GM19351 (cell line): ENCODE results near the gene AUTS2.

Source experiments
- ATAC-seq: cut with Tn5 transposase; IDR thresholded peaks from one replicate; pipeline ENCODE4 v1.9.1; 2021; ENCODE audit warnings: mild to moderate bottlenecking, moderate library complexity; ENCODE audit not compliant: unreplicated experiment

The AUTS2 gene

GRCh38 chr7:69684369-69685292 lies 86.4 kb downstream of the AUTS2 start:
- ATAC-seq = no peak

- ATAC-seq = no peak
Measured at GRCh38 chr7:69685293-69685631, 87.0 kb downstream of the AUTS2 start.

DNA sequence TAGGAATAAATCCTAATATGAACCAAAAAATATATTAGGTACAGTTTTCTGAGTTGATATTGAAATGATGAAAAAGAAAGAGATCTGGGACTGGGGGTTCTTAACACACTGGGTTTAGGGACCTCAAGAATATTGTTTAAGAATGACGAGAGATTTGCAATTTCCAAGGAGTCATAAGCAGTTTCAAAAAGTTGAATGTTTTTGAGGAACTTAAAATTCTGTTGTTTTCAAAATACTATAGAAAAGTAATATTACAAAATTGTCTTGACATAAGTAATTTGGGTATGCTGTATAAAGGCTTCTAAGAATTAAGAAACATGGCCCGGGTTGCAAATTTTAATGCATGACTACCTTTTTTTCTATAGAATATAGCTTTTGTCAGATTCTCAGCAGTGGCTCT lies 88.1 kb downstream of the AUTS2 start:
- ATAC-seq = no peak

DNA sequence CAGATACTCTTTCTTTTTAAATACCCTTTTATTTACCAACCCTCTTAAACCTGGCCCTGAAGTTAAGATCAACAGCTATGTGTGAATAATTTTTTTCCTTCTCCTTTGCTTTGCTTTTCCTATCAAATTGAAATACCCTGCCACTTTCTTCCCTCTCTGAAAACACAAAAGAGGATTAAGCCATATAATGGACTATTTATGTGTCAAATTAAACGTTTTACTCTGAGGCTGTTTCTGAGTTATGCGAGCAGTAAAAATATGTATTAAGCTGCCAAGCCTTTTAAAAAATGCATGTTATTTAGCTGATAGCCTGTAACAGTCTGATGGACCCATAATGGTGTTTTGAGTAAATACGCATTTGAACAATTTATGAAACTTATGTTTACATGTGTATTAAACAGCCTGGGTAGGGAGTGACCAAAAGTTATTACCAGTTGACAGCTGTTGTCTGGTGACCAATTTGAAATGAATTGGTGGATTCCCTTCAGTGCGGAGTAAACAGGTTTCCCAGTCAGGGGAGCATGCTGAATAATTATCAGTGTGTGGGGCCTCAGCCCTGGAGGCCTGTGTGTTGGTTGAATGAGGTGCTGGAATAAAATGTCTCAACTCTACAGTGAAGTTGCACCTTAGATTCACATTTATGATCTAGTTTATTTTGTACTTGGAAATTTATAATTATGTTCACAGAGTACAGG lies 89.6 kb downstream of the AUTS2 start:
- ATAC-seq = no peak

DNA sequence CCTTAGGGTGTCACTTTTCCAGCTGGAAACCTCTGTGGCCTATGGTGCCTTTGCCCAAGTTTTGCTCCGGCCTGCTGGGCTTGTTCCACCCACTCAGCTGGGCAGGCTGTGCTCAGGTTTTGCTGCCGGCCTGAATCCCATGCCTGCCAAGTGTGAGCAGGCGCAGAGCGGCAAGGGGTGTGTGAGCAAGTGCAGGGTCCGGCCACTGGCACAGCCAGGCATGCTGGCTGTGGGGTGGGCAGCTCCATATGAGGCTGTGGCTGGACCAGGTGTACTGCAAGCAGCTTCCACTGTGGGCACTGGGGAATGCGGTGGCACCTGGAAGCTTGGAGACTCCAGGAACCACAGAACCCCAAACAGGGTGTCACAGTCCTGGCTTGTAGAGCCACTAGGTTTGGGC lies 92.1 kb downstream of the AUTS2 start:
- ATAC-seq = no peak

DNA sequence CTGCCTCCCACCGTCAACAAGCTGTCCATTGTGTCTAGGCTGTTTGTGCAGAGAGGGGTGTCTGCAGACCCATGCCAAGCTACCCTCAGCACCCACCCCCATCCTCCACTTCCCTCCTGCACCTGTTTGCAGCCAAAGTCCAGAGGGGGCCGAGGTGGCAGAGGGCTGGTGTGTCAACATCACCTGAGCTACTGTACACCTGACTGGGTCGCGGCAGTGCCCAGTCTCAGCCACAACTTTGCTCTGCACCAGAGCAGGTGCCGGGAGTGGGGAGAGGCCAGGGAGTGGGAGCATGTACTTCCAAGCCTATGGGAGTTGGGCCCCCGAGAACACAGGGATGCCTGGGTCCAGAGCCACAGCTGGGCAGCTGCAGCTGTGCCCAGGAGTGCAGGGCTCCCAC lies 93.1 kb downstream of the AUTS2 start:
- ATAC-seq = no peak

GRCh38 chr7:69691734-69692133 lies 93.5 kb downstream of the AUTS2 start:
- ATAC-seq = no peak

GRCh38 chr7:69692611-69693010 lies 94.3 kb downstream of the AUTS2 start:
- ATAC-seq = no peak

DNA sequence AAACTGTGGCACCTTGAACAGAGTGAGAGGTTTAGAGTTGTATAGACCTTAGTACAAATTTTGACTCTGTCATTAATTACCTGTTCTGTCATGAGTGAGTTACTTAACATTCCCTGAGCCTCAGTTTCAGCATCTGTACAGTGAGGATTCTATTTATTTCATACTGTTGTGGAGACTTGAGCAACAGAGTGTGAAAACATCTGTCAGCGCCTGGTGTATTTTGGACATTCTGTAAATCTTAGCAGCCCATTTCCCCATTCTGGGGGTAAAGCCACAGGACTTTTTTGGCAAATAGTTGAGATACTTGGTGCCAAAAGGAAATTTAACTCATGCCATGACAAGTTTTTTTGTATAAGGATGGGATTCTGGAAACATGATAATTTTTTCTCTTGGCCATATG lies 94.8 kb downstream of the AUTS2 start:
- ATAC-seq = no peak

- ATAC-seq = peak; percentile 86
Measured at GRCh38 chr7:69696054-69696591, 97.8 kb downstream of the AUTS2 start.

DNA sequence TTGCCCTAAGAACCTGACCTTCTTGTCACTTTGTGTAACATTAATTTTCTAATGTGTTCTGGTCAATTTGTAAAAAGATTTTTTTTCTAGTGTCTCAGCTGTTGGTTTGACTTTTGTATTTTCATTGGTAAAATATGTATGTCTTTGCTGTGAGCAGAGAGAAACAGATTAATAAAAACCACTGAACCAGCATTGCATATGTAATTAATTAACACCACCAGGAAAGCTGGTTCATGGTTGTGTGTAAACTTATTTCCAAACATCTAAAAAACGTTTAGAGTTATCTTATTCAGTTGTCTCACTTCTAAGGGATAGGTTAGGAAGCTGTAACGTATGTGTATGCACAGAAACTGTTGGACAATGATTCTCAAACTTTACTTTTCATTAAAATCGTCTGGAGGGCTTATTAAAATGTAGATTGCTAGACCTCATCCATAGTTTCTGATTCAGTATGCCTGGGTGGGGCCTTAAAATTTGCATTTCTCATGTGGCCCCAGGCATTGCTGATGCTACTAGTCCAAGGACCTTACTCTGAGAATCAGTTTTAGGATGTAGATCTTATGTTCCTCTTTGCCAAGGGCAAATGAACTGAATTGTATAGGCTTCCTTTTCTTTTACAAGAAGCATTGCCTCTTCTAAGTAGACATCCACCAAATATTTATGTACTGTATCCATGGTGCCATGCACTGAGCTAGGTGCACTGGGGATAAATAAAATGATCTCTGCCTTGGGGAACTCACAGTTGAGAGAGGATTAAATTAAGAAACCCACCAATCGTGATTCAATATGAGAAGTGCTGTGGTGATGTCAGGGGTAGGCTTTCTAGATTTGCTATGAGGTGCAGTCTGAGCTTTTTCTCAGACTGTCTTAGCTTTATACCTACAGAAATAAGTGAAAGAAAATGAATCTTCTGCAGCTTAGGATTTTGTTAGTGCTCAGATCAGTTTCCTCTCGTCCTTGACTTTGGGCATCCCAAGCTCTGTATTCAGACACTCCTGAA lies 98.7 kb downstream of the AUTS2 start:
- ATAC-seq = no peak

DNA sequence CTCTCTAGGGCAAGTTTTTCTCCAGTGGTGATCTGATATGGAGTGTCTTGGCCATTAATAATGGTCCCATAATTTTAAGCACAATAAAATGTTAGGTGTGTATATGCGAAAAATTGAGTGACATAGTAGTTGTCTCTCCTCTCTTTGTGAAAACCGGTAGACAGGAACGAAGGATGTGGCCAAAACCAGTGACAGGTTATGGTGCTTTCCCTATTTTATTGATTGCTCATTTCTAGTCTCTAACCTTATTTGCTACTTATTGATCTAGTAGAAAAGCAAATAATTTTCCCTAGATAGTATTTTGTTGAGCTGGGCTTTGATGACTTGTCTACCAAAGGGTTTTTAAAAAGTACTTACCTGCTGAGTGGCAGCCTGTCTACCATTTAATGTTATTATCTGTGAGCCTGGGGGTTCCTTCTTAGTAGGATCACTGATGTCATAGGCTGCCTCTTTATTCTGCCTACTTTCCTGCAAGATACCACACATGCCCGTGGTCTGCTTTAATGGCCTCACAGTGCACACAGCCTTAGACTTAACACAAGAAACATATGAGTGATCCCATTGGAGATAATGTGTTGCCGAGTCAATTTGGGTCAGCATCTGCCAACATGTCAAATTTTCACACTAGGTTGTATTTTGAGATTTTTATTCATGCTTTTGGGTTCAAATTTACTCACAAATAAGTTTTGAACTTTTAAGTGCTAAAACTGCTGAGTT lies 100.0 kb downstream of the AUTS2 start:
- no peak for ATAC-seq

- ATAC-seq = no peak
Measured at GRCh38 chr7:69699931-69700330, 101.7 kb downstream of the AUTS2 start.

DNA sequence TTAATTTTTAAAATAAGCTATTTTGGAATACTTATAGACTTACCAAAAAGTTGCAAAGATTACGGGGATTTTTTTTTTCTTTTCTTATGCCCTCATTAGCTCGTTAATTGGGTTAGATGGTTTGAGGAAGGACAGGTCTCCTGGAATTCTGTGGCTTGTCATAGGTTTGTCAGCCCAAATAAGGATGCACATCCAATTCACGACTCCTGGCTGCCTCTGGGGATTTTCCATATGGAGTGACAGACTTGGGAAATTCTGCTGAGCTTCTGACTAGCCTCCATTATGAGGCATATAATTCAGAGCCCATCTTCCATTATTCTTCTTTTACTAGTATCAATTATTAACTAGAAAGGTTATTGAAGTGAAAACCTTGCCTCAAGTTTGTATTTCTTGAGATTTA lies 102.1 kb downstream of the AUTS2 start:
- no peak for ATAC-seq

DNA sequence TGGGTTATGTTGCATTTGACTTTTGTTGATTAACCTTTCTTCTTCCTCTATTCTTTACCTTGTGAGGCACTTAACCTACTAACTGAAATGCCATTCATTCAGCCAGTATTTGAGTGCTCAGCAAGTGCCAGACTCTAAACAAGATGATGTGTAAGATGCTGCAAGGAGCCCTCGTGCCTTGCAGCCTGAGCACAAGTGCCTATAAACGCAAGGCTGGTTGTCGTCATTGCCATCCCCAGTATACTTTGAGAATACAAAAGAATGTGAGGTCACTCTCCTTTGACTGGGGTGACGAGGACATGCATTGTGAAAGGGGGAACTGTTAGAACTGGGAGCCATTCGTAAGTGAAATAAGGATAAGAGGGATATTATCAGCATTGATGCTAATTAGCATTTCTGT lies 103.0 kb downstream of the AUTS2 start:
- no peak for ATAC-seq

GRCh38 chr7:69702357-69702756 lies 104.1 kb downstream of the AUTS2 start:
- no peak for ATAC-seq

- no peak for ATAC-seq
Measured at GRCh38 chr7:69703099-69703498, 104.8 kb downstream of the AUTS2 start.

DNA sequence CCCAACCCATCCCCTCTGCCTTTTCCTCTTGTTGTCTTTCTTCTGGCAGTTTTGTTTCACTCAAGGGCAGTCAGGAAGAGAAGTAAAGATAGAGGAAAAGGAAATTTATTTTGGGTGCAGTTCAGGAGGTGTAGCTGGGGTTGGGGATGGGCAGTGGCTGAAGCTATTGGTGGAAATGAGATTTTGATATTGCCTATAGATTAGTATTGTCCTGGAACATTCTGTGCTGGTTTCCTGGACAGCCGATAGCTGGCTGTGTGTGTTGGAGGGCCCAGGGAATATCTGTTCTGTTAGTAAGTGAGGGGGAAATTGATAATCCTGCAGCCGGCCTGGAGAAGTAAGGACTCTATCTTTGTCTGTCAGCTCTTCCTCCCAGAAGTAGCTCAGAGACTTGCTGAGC lies 107.8 kb downstream of the AUTS2 start:
- ATAC-seq = no peak

GRCh38 chr7:69708857-69709256 lies 110.6 kb downstream of the AUTS2 start:
- ATAC-seq = no peak

- ATAC-seq = no peak
Measured at GRCh38 chr7:69710768-69711438, 112.6 kb downstream of the AUTS2 start.
